ENCODE data around the gene AGXT.

AGXT gene

GRCh38 chr2:240921995-240922244 is 53.3 kb downstream of the AGXT start:
- in situ Hi-C loops (cut with HindIII; ENCODE audit: low pct_unique_long_range_greater_than_20kb, low sequenced_read_pairs), result no loop called here
- DNase-seq (ENCODE audit: low read depth in 1 of 2, low spot score in 1 of 2), result no peak
- TF ChIP-seq JUND (IDR thresholded peaks at IDR 0.05; ENCODE audit: low read depth), result no peak

- DNase-seq (ENCODE audit: low read depth in 1 of 2, low spot score in 1 of 2), result no peak
- TF ChIP-seq JUND (IDR thresholded peaks at IDR 0.05; ENCODE audit: low read depth), result no peak
- in situ Hi-C loops (cut with HindIII; ENCODE audit: low pct_unique_long_range_greater_than_20kb, low sequenced_read_pairs), result no loop called here
These were observed 53.8 kb downstream of the AGXT start for GRCh38 chr2:240922245-240922981.

DNA sequence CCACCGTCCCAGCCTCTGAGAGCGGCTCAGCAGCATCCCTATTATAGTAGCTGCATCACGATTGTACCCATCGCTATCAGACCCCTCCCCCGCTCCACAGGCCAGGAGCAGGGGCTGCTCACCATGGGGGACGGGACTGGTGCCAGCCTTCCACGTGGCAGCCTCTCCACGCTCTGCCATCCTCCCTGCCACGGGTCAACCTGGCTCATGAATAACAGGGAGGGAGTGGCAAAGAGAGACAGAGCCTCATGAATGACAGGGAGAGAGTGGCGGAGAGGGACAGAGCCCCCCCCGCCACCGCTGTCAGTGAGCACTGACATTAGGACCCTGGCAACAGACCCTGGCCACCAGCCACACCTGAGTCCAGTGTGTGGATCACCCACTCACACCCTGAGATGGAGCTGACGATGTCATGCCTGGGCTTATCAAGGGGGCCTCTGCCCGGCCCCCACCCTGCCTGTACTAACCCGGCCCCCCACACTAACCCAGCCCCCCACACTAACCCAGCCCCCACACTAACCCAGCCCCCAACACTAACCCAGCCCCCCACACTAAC is 54.4 kb downstream of the AGXT start:
- in situ Hi-C loops (cut with HindIII; ENCODE audit: low pct_unique_long_range_greater_than_20kb, low sequenced_read_pairs), result no loop called here
- DNase-seq (ENCODE audit: low read depth in 1 of 2, low spot score in 1 of 2), result no peak
- TF ChIP-seq JUND (IDR thresholded peaks at IDR 0.05; ENCODE audit: low read depth), result no peak

- in situ Hi-C loops (cut with HindIII; ENCODE audit: low pct_unique_long_range_greater_than_20kb, low sequenced_read_pairs), result no loop called here
These were observed 56.6 kb downstream of the AGXT start for GRCh38 chr2:240925191-240925567.

GRCh38 chr2:240925568-240926515 is 57.2 kb downstream of the AGXT start:
- TF ChIP-seq JUND (IDR thresholded peaks at IDR 0.05; ENCODE audit: low read depth), result no peak
- in situ Hi-C loops (cut with HindIII; ENCODE audit: low pct_unique_long_range_greater_than_20kb, low sequenced_read_pairs), result no loop called here
- no peak for DNase-seq (ENCODE audit: low read depth in 1 of 2, low spot score in 1 of 2)

More at GRCh38 chr2:240925191-240925567, 56.6 kb downstream of the AGXT start:
- no peak for DNase-seq (ENCODE audit: low read depth in 1 of 2, low spot score in 1 of 2)
- no peak for TF ChIP-seq JUND (IDR thresholded peaks at IDR 0.05; ENCODE audit: low read depth)

DNA sequence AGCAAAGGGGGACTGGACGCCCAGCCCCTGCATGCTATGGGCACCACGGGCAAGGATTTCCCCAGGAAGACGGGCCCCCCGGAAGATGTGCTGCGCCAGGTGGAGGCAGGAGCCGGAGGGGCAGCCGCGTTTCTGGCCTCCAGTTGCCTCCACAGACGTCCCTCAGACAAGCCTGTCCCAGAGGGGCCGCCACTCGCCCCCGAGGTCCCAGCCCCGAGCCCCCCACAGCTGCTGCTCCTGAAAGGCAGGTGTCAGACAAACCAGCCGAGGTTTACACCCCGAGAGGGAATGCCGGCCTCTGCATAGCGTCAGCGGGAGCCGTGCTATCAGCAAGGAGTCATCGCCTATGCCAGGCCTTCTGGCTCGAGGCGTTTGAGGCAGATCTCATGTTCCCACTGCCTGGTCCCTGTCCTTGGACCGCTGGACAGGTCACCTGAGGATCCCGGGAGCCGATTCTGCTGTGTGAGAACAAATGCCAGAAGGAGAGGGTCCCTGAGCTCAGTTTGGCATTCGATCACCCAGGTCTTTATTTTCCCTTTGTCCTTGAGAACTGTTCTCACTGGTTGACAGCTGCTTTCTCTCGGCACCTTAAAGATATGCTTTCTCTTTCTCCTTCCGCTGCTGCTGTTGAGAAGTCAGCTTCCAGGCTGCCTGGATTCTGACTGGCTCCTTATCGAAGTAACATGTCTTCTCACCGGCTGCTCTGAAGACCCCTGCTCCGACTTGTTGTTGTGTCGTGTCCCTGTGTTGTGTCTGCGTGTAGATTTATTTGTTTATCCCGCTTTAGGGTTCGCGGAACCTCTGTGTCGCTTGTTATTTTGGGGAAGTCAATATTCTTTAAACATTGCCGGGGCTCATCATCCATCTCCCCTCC is 58.1 kb downstream of the AGXT start:
- DNase-seq (ENCODE audit: low read depth in 1 of 2, low spot score in 1 of 2), result no peak
- no peak for TF ChIP-seq JUND (IDR thresholded peaks at IDR 0.05; ENCODE audit: low read depth)
- in situ Hi-C loops (cut with HindIII; ENCODE audit: low pct_unique_long_range_greater_than_20kb, low sequenced_read_pairs), result no loop called here

GRCh38 chr2:240927390-240927781 is 58.8 kb downstream of the AGXT start:
- in situ Hi-C loops (cut with HindIII; ENCODE audit: low pct_unique_long_range_greater_than_20kb, low sequenced_read_pairs), result no loop called here
- TF ChIP-seq JUND (IDR thresholded peaks at IDR 0.05; ENCODE audit: low read depth), result no peak
- DNase-seq (ENCODE audit: low read depth in 1 of 2, low spot score in 1 of 2), result no peak

DNA sequence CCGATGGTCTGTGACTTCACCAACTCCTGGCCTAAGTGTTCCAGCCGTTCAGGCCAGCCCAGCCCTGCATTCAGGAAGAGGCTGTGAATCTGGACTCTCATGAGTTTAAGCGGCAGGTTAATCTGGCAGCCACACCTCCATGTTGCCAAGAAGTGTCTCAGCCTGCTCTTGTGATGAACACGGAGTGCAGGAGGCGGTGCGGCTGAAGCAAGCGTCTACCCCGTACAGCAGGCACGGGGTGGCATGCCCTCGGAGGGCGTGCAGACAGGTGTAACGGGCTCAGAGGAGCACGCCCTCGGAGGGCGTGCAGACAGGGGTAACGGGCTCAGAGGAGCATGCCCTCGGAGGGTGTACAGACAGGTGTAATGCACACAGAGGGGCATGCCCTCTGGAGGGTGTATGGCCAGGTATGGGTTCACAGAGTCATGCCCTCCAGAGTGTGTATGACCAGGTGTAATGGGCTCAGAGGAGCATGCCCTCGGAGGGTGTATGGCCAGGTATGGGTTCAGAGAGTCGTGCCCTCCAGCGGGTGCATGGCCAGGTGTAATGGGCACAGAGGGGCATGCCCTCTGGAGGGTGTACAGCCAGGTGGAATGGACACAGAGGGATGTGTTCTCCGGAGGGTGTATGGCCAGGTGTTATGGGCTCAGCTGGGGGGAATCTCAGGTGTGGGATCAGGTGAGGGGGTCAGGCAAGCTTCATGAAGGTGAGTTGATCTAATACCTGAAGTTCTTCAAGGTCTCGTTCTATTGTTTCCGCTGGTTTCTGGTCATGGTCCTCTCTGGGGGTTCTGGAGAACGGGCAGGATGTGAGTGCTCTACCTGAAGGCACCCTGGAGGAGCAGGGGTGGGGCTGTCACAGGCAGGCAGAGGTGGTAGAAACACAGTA is 60.1 kb downstream of the AGXT start:
- TF ChIP-seq JUND (IDR thresholded peaks at IDR 0.05; ENCODE audit: low read depth), result no peak
- in situ Hi-C loops (cut with HindIII; ENCODE audit: low pct_unique_long_range_greater_than_20kb, low sequenced_read_pairs), result no loop called here
- no peak for DNase-seq (ENCODE audit: low read depth in 1 of 2, low spot score in 1 of 2)

DNA sequence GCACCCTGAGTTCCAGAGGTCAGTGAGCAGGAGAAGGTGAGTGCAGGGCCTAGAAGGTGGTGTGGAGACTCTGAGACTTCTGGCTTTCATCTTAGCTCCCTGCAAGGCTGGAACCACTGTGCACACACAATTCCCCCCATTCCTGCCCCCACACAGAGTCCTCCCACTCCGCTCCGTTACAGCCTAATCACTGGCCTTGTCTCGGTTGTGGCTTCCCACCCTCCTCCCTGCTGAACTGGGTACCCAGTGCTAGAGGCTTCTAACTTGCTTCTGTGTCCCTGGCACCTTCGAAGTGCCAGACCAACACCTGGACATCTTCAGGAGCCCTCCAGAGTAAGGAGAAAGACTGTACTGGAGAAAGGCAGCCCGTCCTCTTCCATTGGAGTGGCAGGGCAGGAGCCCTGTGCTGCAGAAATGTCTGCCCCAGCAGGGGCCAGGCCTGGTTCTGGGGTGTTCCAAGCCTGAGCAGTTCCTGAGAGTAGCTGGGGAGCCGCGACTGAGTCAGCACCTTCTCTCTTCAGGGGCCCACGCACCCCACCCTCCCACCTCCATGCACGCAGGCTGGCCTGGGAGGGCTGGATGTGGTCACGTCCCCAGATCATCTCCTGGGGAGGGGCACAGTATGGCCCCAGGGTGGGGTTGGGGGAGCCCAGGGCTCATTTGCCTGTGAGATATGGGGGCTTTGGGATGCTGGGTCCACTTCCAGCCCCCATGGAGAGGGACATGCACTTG is 60.9 kb downstream of the AGXT start:
- DNase-seq (ENCODE audit: low read depth in 1 of 2, low spot score in 1 of 2), result no peak
- in situ Hi-C loops (cut with HindIII; ENCODE audit: low pct_unique_long_range_greater_than_20kb, low sequenced_read_pairs), result no loop called here
- no peak for TF ChIP-seq JUND (IDR thresholded peaks at IDR 0.05; ENCODE audit: low read depth)
